HG03135 (cell line): ENCODE results near the gene NUTM2A.
"Not testable (repeated sequence)": the region's sequence is repeated elsewhere in the genome, so short reads cannot be mapped to it uniquely, and the experiment has no call there.

ENCODE experiments used
- ATAC-seq: cut with Tn5 transposase; IDR thresholded peaks from one replicate; pipeline ENCODE4 v1.9.1; 2021; ENCODE audit warnings: mild to moderate bottlenecking, moderate library complexity; ENCODE audit not compliant: unreplicated experiment

NUTM2A gene, protein sequence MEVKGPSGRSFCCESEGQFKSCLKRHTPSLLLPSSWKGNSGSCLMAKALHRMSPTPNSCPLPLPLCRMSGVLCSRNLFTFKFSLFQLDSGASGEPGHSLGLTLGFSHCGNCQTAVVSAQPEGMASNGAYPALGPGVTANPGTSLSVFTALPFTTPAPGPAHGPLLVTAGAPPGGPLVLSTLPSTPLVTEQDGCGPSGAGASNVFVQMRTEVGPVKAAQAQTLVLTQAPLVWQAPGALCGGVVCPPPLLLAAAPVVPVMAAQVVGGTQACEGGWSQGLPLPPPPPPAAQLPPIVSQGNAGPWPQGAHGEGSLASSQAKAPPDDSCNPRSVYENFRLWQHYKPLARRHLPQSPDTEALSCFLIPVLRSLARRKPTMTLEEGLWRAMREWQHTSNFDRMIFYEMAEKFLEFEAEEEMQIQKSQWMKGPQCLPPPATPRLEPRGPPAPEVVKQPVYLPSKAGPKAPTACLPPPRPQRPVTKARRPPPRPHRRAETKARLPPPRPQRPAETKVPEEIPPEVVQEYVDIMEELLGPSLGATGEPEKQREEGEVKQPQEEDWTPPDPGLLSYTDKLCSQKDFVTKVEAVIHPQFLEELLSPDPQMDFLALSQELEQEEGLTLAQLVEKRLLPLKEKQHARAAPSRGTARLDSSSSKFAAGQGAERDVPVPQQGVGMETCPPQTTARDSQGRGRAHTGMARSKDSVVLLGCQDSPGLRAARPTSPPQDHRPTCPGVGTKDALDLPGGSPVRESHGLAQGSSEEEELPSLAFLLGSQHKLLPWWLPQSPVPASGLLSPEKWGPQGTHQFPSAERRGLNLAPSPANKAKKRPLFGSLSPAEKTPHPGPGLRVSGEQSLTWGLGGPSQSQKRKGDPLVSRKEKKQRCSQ

DNA sequence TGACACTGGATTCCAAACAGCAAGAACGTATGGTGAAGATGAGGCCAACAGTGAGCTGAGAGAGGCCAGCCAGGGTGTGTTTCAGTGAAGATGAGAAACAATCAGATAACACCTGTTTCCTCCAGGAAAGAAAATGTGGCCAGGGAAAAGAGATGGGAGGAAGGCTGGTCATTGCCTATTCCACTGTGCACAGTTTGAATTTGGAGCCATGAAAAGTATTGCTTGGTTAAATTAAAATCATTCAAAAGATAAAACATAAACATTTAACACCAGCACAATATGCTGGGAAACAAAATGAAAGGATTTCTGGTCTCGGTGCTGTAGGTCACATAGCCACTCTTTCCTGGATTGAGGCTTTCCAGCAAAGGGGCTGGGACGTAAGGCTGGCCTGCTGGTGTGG is at the start of gene NUTM2A:
Gene NUTM2A, plus strand, starts transcription at position 301 of the 400 bp plus-strand sequence. CDS start 383 bp downstream, outside the sequence.
- not testable (repeated sequence) for ATAC-seq

DNA sequence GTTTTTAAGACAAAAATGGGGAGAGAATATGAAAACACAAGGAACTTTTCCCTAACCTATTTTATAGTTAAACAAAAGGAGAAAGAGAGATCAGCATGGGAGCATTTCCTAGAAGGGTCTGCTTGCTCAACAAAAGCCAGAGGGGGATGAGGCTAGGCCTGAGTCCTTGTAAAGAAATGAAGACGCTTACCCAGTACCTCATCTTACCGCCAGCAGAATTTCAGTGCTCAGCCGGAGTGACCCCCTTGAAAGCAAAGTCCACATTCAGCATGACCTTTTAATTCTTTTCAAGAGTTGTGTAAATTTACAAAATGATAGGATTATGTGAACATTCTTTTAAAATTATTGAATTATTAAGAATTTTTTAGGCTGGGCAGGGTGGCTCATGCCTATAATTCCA is 47.7 kb upstream of the NUTM2A start:
- ATAC-seq = not testable (repeated sequence)

DNA sequence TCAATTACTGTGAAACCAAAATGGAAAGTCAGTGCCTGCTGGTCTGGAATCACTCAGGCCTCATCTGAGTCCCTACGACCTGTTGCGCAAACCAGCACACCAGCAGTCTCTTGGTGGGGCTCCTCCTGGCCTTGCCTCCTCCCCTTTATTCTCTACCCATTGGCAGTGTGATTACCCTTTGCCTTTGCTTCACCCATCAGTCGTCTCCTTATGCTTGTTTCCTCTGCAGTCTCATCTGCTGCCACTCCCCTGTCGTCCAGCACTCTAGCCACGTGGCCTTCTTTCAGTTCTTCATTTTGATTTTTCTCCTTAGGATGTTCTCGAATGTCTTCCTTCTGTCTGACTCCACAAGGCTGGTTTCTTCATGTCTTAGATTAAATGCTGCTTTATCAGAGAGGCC is 40.8 kb upstream of the NUTM2A start:
- not testable (repeated sequence) for ATAC-seq

DNA sequence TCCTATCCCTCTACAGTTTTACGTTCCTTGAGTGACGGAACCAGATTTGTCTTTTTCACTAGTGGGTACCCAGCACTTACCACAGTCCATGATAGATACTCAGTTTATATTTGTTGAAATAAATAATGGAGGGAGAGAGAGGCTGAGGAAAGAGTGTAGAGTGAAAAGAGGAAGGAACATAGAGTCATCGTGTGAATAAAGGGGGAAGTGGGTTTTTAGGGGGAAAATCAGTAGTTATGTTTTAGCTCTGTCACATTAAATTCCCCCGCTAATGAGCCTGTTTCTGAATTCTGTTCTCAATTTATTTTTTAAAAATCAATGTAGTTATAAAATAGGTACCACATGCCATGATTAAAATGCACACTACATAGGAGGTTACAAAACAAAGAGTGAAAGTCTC is 39.2 kb upstream of the NUTM2A start:
- not testable (repeated sequence) for ATAC-seq

DNA sequence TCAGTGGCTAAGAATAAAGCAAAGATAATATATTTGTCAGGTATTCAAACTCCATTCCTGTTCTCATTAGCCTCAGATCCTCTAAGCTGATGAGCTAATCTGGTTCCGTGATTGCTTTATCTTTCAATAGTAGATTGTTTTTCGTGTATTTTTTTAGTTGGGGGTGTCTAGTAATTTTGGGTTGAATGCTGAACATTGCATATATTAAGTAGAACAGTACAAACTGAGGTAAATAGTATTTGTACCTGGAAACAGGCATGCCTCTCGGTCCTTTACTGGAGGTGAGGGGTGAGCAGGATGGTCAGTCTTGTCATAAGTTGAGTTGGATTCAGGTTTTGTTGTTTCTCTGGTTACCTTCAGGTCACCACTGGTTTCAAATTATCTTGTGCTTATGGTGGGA is 37.7 kb upstream of the NUTM2A start:
- ATAC-seq = not testable (repeated sequence)

DNA sequence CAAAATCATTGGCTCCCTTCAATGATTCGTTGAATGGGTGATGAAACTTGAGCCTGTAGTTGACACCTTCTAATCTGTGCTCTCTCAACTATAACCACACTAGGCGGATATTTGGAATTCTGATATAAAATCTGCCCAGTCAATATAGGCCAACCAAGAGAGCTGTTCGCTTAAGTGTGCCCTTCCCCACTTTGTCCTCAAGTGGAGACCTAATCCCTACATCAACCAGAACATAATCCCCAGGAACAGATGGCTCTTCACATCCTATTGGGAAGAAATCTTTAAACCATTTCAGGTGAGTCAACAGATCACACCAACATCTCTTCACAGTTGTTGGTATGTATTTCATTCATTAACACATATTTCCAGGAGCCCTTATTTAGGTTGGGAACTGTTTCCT is 33.4 kb upstream of the NUTM2A start:
- not testable (repeated sequence) for ATAC-seq

DNA sequence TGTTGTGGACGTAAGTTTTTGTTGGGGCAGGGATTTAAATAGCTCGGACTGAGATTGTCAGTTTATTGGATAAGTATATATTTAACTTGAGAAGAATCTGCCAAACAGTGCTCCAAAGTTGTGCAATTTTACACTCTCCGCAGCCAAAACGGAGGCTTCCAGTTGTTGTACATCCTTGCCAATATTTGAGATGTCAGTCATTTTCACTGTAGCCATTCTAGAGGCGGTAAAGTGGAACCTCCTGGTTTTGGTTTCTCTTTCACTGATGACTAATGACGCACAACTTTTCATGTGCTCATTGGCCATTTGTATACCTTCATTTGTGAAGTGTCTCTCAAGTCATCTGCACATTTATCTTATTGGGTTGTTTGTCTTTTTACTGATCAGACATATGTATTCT is 24.3 kb upstream of the NUTM2A start:
- ATAC-seq = not testable (repeated sequence)

DNA sequence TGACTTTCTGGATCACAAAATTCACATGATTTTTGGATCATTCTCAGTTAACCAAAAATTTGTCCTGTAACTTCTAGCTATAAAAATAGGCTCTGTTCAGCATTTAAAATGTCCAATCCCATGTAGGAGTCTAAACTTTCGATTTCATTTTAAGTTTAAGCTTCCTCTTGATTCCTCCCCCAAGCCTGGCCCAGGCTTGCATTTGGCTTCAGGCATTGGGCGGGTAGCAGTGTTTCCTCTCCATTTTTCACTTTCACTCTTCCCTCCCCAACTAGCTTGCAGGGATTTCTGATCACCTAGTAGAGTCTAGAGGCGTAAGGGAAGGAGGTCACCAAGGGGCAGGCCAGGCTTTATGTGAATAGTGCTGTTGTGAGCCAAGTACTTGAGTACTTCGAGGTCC is 20.4 kb upstream of the NUTM2A start:
- not testable (repeated sequence) for ATAC-seq

DNA sequence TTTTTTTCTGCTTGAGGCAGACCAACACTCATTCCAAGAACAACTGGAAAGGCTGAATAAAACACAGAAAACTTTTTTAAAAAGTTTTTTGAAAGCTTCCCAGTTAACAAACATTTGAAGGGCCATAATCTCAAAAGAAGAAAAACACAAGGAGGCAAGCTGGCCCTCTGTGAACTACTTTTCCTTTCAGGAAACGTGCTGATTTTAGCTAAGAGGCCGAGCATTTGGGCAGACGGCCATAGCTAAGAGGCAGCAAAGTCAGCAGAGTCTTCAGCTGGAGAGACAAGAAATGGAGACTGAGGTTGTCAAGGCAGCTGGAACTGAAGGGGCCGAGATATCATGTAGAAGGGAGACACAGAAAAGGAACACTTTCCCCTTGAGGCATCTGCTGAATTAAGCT is 18.3 kb upstream of the NUTM2A start:
- ATAC-seq = not testable (repeated sequence)

DNA sequence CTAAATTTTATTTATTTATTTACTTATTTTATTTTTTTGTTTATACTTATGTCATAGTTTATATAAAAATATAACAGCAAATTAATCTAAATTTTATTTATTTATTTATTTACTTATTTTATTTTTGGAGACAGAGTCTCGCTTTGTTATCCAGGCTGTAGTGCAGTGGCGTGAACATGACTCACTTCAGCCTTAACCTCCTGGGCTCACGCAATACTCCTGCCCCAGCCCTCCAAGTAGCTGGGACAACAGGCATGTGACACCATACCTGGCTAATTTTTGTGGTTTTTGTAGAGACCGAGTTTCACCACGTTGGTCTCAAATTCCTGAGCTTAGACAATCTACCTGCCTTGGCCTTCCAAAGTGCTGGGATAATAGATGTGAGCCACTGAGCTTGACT is 14.9 kb upstream of the NUTM2A start:
- not testable (repeated sequence) for ATAC-seq

DNA sequence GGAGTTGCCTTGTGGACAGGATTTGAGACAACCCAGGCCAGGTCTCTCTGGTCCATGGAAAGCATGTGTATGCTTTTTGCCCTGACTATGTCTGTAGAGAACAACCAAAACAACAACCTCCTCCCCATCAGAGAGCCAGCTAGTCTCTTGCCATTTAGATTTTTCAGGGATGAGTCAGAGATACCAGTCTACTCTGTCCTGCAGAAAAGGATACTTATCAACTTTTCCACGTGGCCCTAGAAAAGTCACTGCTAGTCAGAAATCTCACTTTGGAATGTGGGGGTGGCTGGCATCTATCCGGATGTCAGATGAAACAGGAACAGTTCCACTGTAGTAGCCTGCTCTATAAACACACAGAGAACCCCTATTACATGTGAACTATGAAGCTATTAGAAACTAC is 13.4 kb upstream of the NUTM2A start:
- not testable (repeated sequence) for ATAC-seq

DNA sequence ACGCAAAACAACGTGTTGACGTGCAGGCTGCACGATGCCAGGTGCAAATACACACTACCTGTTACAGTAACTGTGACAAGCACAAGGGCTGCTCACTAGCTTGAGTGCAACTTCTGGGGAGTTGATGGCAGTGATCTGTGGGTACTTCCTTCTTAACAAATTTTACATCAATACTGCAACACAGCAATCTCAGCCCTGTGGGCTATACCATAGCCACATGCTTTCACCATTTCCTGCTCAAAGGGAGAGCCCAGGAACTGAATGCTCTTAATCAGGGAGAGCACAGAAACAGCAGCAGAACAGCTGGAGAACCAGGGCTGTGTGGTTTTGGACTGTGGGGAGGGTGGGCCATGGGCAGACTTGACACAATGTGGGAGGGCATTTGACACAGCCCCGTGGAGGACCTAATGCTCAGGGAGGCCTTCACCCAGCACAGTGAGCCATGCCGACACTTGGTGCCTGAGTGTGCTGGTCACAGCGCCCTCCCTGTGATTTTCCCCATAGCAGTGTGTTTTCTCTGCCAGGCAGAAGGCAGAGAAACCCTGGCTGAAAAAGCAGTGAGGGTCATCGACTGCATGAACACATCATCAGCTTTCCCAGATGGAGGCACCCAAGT is 12.0 kb upstream of the NUTM2A start:
- ATAC-seq = not testable (repeated sequence)

DNA sequence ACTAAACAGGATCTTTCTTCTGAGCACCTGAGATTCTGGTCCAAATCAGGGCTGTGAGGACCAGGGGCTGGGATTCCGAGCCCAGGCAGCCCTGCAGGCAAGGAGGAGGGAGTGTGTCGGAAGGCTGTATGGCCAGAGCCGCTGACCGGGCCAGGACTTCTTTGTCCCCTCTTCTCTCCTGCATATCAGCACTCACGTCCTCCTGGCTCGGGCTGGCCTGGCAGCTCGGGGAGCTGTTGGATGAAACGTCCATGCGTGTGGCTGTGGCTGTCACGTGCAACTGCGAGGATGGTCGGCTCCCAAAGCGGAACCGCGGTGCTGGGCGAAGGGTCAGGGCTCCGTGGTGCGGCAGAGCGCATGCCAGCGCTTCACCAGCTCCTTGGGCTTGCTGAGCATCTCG is 11.4 kb upstream of the NUTM2A start:
- ATAC-seq = not testable (repeated sequence)

DNA sequence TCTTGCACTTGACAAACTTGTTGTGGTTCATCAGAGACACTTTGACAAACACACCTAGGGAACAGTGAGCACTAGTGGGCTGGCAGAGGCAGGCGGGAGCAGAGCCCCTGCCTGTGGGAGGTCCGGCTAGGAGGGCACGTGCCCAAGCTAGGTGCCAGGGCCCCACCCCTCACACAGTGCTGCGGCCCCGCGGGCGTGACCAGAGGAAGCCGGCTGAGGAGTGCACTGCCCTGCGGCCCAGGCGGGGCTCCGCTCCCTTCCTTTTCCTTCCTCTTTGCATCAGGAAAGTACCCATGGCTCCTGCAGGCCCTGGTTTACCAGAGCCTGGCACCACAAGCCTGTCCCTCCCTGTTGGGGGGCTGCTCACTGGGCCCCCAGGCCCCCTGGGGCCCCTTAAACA is 9.1 kb upstream of the NUTM2A start:
- not testable (repeated sequence) for ATAC-seq

DNA sequence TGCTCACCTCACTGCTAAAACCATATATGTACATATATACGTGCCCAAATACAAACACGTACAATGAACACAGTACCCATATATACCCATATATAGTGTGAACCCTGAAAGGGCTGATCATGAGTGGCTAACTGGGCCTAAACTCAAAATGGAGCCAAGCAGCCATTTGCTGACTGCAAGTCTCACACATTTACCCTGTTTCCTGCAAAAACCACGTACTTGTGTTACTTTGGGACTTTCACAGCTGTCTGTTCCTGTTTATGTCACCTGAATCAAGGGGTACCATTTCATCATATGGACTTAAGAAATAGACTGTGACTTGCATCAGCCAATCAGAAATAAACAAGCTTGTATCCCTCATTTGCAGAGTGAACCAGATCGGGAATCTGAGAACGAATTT is 5.9 kb upstream of the NUTM2A start:
- ATAC-seq = not testable (repeated sequence)

DNA sequence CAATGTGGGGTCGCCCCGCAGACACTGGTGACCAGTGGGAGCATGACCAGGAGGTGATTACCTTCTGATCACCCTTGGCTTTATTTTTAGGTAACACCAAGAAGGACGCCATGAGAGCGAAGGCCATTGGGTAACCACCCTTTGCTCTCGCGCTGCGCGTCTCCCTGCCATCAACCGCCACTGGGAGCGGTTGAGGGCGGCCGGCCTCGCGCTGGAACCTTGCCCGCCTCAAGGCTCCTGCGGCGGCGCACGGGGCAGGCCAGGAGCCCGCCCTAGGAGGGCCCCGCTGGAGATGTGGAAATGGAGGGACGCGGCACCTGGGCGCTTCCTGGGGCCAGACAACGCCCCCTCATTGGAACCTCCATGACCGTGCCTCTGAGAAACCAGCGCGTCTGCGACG is 2.5 kb upstream of the NUTM2A start:
- ATAC-seq = not testable (repeated sequence)

DNA sequence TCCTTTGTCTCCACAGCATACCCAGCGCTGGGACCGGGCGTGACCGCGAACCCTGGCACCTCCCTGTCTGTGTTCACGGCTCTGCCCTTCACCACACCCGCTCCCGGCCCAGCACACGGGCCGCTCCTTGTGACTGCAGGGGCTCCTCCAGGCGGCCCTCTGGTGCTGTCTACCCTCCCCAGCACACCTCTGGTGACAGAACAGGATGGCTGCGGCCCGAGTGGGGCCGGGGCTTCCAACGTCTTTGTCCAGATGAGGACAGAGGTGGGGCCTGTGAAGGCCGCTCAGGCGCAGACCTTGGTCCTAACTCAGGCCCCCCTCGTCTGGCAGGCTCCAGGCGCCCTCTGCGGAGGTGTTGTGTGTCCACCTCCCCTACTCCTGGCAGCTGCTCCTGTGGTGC is 3.0 kb downstream of the NUTM2A start:
- not testable (repeated sequence) for ATAC-seq

DNA sequence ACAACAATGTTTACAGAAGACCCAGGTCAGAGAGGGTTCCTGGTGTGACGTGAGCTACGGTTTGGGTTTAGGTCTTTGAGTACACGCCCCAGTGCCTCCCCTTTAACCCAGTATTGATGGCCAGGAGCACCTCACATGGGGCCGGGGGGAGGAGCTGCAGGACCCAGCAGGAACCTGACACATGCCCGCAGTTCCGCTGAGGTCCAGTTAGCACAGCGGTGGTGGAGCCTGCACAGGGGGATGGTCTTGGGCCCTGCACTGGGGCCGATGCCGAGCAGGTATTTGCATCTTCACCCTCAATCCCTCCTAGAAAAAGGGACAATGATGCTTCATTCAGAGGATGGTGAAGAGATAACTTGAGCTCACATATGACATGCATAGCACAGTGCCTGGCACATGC is 4.0 kb downstream of the NUTM2A start:
- not testable (repeated sequence) for ATAC-seq

DNA sequence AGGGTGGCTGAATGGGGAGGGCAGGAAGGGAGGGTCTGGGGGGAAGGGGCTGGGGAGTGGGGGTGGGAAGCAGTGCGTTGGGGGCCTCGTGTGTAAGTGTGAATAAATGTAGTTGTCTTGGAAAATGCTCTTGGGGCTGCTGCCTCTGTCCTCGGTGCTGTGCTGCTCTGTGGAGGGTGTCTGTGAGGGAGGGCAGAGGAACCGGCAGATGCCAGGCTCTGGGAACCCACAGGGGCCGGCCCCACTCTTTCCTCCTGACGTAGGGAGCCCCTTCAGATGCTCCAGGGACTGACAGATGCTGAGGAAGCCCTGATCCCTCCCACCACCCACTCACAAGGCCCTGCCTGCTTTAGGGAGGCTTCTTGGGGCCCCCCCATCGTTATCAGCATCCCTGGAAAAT is 9.6 kb downstream of the NUTM2A start:
- ATAC-seq = not testable (repeated sequence)

DNA sequence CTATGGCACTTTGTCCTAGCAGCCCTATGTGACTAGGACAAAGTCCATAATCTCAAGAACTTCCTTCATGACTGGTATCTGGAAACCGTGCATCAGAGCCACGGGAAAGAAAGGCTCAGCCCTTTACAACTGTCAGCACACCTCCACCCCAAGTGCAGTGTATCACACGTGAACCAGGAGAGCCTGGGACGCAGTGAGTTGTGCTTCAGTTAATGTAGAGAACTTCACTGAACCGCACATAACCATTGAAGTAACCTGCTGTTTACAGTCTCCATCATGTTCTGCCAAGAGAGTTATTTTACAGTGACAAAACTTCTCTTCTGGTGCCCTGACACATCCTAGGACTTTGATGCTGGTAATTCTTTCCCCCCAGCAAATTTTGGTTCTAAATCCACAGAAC is 12.0 kb downstream of the NUTM2A start:
- ATAC-seq = not testable (repeated sequence)

DNA sequence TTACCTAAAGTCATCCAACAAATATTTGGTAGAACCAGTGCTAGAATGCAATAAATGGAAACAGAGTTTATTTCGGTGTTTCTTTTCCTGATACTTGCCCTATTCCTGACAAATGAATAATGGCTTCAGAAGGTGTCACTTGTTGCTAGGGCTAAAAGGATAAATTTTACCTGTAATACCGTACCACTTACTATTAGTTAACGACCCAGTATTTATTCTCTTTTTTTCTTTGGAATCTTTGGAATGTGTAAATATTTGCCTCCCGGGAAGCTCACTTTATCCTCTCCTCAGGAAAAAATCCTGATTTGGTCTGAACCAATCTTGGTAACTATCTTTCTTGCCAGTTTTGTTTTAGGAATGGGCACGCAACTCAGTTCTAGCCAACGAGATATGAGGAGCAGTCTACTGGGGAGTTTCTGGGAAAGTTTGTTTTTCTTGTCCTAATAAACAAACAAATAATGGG is 14.1 kb downstream of the NUTM2A start:
- not testable (repeated sequence) for ATAC-seq
